HG03354 (cell line): ENCODE measurements around the gene DENND1C.

Experiments used
- ATAC-seq: cut with Tn5 transposase; IDR thresholded peaks from one replicate; pipeline ENCODE4 v1.9.1; 2021; ENCODE audit warnings: mild to moderate bottlenecking; ENCODE audit not compliant: unreplicated experiment, poor library complexity, severe bottlenecking

Gene DENND1C, protein sequence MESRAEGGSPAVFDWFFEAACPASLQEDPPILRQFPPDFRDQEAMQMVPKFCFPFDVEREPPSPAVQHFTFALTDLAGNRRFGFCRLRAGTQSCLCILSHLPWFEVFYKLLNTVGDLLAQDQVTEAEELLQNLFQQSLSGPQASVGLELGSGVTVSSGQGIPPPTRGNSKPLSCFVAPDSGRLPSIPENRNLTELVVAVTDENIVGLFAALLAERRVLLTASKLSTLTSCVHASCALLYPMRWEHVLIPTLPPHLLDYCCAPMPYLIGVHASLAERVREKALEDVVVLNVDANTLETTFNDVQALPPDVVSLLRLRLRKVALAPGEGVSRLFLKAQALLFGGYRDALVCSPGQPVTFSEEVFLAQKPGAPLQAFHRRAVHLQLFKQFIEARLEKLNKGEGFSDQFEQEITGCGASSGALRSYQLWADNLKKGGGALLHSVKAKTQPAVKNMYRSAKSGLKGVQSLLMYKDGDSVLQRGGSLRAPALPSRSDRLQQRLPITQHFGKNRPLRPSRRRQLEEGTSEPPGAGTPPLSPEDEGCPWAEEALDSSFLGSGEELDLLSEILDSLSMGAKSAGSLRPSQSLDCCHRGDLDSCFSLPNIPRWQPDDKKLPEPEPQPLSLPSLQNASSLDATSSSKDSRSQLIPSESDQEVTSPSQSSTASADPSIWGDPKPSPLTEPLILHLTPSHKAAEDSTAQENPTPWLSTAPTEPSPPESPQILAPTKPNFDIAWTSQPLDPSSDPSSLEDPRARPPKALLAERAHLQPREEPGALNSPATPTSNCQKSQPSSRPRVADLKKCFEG

GRCh38 chr19:6481541-6482342 lies at the start of gene DENND1C:
Gene DENND1C, minus strand, starts transcription at chr19:6481787. Its CDS starts 92 bp downstream, at chr19:6481695.
- ATAC-seq, result peak; percentile 72

DNA sequence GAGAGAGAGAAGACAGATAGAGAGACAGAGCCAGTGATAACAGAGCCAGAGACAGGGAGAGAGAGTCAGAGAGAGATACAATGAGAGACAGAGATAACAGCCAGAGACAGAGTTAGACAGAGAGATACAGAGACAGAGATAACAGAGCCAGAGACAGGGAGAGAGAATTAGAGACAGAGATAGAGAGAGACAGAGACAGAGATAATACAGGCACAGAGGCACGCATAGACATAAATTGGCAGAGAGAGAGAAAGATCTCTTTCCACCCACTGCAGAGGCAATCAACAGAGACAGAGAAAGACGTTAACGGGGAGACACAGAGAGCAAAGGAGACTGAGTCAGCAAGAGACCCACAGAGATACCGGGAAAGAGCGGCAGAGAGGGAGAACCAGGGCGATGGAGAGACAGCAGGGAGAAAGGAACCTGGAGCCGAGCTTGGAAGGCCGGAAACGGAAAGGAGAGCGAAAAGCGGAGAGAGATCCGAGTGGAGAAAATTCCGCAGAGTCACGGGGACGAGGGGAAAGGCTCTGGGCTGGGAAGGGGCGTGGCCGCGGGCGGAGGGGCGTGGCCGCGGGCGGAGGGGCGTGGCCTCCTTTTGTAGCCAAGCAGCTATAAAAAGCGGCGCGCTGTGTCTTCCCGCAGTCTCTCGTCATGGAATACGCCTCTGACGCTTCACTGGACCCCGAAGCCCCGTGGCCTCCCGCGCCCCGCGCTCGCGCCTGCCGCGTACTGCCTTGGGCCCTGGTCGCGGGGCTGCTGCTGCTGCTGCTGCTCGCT lies 49.0 kb upstream of the DENND1C start, which contains the start of gene TNFSF9:
TSS of gene TNFSF9 (plus strand) at position 641 of the 777 bp plus-strand sequence. CDS start at position 652, 11 bp downstream.
- peak; percentile 40 for ATAC-seq

GRCh38 chr19:6529937-6530385 lies 48.4 kb upstream of the DENND1C start:
- no peak for ATAC-seq

GRCh38 chr19:6529351-6529750 lies 47.8 kb upstream of the DENND1C start:
- ATAC-seq, result no peak

GRCh38 chr19:6528544-6529121 lies 47.0 kb upstream of the DENND1C start:
- peak; percentile 19 for ATAC-seq

DNA sequence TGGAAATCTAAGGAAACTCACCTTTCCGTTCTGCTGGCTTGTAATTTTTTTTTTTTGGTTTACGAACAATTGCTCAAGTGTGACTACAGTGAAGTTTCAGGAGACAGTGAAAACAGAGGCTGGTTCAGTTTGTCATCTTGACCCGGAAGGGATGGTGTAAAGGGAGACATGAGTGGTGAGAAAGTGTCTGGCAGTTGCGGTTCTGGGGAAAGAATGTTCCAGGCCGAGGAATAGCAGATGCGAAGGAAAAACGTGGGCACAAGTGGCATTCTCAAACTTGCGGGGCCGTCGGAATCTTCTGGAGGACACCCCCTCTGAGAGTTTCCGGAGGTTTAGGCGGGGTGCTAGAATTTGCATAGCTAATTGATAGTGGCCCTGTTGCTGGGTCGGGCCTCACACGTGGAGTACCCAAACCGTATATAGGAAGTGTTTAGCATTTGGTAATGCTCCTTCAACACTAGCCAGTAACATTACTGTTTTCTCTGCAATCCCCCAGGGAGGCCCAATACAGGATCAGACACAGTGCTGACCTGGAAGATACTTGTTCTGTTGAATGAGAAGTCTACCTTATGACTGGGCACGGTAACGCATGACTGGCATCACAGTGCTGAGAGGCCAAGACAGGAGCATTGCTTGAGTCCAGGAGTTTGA lies 46.4 kb upstream of the DENND1C start:
- ATAC-seq, result peak; percentile 49

DNA sequence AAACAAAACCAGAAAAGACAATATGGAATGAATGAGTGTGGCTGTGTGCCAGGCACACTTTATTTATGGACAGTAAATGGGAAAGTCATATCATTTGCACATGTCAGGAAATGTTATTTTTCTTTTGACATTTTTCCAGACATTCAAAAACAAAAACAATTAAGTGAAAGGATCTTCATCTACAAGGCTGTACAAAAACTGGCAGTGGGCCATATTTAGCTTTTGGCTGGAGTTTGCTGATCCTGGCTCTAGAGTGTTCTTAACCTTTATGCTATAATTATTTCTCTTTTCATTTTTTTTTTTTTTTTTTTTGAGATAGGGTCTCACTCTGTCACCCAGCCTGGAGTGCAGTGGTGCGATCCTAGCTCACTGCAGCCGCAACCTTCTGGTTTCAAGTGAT lies 42.7 kb upstream of the DENND1C start:
- ATAC-seq, result no peak

DNA sequence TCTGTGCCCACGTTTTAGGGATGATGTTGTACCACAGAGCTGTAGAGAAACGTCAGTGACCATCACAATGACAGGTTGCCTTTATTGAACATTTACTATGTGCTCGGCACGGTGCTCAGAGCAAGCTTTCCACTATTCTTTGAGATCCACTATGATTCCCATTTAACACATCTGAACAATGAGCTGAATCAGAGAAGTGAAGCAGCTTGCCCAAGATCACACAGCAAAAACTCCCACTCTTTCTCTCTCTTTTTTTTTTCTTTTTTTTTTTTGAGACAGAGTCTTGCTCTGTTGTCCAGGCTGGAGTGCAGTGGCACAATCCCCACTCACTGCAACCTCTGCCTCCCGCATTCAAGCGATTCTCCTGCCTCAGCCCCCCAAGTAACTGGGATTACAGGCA lies 41.1 kb upstream of the DENND1C start:
- ATAC-seq, result no peak

GRCh38 chr19:6521718-6522646 lies 40.4 kb upstream of the DENND1C start:
- ATAC-seq, result peak; percentile 57

DNA sequence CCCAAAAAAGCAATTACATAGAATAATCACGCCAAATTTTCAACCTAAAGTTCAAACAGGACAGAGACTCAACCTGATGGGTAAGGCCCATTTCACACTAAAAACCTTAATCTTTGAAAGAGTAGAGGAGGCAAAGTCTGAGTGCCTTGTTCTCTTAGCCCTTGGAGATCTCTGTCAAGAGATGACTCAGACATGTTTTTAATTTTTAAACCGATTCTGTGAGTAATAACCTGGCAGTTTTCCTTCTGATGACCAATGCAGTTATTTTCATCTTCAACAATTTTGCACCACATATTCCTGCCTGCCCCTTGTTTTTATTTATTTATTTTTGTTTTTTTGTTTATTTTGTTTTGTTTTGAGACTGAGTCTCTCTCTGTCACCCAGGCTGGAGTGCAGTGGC lies 37.7 kb upstream of the DENND1C start:
- ATAC-seq, result no peak

GRCh38 chr19:6518145-6518911 lies 36.7 kb upstream of the DENND1C start:
- no peak for ATAC-seq

DNA sequence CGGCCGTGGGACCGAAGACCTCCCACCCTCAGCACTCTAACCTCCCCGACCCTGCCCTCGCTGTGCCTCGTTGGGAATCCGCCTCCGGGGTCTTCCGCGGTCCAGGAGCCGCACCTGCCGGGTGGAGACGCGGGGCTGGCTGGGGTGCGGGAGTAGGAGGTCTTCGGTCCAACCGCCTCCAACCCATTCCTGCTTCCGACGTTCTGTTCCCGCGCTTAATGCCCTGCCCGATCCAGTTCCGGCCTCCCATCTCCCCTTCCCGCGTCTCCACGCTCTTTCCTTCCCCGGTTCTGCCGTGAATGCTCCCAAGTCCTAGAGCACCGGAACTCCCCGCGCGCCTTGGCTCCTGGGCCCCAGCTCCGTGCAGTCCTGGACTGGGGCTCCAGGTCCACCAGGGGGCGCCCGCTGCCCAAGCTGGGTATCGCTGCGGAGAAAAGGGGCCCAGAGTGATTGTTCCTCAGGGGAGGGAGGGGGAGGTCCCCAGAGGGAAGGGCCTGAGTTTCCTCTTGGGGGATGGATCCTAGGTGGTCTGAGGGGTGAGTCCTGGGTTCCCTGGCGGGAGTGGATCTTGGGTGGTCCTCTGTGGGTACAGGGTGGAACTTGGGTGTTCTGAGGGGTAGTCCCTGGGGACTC lies 35.2 kb upstream of the DENND1C start:
- ATAC-seq, result peak; percentile 40

- peak; percentile 47 for ATAC-seq
Measured at GRCh38 chr19:6516018-6516658, 34.6 kb upstream of the DENND1C start.

DNA sequence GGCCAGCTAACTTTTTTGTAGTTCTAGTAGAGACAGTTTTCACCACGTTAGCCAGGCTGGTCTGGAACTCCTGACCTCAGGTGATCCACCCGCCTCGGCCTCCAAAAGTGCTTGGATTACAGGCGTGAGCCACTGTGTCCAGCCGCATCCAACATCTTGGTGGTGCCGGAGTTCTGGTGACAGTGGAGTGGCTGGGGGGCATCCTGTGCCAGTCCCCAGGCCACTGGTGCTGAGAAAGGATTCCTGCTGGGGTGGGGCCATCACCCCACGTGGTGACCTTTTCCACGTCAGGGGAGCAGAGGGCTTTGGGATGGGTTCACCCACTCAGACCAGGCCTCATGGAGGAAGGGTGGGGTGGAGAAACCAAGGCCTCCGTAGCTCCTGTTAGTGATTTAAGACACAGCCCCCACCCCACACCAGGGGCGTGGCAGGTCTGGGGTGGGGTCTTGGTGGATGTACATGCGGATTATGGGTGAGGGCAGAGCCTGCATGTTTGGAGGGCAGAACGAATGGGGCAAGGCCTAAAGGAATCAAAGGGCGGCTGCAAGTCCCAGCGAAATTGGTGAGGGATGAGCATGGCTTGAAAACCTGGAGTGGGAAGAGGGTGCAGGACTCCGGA lies 33.4 kb upstream of the DENND1C start:
- ATAC-seq, result no peak

DNA sequence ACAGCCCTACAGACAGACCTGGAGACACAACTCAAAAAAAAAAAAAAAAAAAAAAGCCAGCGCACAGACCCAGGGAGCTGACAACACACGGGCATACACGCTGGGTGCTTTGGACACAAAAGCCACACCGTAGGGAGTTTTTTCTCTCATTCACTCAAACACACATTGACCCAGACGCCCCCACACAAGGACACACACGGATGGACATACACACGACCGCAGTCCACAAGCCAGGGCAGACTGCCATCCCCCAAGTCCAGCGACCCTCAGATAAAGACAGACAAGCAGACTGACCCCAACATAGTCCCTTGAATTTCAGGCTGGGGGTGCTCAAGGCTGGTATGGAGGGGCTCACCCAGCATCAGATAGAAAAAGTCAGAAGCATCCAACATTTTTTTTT lies 32.5 kb upstream of the DENND1C start:
- ATAC-seq, result no peak
